Inferior parietal cortex (tissue), 1 donor: ENCODE results near the gene GAK.
"Not testable (repeated sequence)": the region's sequence is repeated elsewhere in the genome, so short reads cannot be mapped to it uniquely, and the experiment has no call there.

Source experiments
- DNase-seq: peaks from one replicate; pipeline ENCODE4 v3.0.0-alpha.2; 2016; ENCODE audit errors: extremely low spot score

GAK gene

DNA sequence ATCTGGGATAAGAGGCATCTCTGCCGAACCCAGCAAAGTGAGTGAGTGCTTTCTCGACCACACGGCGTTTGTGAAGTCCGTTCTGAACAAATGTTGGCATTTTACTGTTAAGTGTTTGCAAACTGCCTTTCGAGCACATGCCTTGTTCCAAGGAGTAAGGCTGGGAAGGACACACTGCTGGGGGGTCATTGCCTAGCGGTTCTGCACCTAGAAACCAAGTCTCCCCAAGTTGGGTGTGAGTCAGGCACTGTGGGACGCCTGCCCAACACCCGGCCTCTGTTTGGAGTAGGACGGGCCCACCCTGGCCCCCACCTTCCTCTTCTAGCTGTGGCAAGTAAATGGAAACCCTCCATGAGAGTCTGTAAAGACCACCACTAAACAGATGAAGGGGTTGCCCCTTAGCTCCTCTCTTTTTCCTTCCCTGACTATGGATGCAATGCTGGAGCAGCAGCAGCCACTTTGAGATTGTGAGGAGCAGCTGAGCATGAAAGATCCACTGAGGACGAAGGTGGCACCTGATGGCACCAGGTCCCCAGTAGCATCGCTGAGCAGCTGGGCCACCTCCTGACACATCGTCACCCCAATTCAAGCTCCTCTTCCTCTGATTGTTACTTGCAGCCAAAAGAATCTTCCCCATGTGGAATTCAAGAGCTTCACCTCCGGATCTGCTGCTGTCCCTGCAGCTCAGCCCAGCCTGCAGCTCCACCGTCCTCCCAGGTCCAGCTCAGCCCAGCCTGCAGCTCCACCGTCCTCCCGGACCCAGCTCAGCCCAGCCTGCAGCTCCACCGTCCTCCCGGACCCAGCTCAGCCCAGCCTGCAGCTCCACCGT is 112.5 kb downstream of the GAK start:
- DNase-seq = no peak

DNA sequence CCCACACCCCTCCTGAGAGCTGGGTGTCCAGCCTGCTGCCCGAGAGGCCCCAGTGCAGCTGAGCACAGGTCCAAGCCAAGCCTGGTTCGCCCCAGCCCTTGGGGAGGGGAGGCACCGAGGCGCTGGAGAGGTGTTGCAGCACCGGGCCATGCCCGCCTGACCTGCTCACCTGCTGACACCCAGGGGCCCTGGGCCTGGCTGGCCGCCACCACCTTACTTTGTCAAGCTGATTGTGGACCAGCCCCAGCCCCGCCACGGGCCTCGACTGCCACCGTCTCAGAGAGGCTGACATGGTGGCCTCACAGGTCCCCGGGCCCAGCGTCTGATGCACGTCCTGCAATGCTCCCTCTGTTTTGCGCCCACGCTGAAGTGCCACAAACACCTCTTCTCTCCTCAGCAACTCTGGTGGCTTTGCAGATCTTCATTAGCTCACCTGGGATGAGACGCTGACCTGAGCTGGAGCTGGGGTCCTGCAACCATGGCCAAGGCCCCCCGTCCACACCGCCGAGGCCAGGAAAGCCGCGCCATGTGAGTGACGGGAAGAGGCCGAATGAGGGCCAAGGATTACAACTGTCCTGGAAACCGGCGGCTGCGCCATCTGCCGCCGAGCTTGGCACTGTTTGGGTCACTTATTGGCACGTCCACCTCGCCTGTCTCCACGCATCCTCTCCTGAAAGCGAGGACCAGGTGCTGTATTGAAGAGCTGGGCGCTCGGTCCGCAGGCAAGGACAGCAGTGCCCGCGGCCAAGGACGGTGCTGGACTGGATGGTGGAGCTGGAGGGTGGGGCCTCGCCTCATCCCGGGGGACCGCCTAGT is 113.8 kb downstream of the GAK start:
- no peak for DNase-seq

DNA sequence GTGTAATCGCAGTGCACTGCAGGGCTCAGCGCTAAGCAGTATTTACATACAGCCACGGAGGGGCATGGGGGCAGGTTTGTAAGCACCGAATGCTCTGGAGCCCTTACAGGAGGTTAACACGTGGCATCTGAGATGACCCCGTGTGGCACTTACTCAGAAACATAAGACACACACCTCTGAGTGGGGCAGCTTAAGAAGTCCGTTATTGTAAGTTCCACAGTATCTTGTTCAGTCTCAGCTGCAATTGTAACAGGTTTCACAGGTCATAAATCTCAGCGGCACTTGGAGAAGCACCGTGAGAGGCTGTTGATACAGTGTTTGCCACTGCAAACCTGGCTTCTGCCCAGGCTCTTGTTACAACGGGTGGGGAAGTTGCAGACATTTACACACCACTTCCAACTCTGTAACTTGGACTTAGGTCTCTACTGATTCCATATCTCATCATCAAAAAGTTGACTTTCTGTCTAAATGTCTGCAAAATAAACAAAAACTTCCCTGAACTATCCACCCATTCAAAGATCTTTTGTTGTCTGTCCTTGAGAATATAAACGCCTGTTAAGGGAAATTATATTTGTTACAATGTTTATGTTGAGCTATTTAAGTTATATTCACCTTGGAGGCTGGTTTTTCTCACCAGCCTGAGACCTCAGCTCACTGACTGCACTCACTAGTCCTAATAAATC is 116.5 kb downstream of the GAK start:
- no peak for DNase-seq

DNA sequence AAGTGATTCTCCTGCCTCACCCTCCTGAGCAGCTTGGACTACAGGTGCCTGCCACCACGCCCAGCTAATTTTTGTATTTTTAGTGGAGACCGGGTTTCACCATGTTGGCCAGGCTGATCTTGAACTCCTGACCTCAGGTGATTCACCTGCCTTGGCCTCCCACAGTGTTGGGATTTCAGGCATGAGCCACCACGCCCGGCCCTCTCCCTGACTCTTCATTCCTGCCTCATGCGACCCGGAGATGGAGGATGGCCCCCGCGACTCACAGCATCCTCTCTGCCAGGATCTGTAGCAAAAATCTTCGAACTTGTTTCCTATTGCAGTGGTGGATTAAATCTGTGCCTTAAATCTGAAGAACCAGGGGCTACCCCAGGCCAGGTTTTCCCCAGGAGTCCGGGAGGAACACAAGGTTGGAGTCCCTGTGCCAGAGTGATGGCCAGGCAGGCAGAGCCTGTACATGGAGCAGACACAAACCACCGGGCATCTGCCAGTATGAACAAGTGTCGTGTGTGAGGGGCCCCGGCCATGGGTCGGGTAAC is 117.7 kb downstream of the GAK start:
- no peak for DNase-seq

DNA sequence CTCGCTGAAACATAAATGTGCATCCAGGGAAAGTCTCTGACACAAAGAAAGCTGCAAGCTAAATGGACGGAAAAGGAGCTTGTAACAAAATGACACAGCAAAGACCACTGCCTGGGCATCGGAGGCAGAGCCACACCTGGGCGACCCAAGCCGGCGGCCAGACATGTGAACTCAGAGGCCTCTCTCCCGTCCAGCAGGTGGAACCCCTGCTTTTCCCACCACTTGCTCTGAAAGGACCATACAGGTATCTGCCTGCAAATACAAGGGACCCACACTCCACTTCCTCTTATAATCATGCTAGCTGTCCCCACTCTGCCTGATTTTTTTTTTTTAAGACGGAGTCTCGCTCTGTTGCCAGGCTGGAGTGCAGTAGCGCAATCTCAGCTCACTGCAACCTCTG is 118.2 kb downstream of the GAK start:
- no peak for DNase-seq

DNA sequence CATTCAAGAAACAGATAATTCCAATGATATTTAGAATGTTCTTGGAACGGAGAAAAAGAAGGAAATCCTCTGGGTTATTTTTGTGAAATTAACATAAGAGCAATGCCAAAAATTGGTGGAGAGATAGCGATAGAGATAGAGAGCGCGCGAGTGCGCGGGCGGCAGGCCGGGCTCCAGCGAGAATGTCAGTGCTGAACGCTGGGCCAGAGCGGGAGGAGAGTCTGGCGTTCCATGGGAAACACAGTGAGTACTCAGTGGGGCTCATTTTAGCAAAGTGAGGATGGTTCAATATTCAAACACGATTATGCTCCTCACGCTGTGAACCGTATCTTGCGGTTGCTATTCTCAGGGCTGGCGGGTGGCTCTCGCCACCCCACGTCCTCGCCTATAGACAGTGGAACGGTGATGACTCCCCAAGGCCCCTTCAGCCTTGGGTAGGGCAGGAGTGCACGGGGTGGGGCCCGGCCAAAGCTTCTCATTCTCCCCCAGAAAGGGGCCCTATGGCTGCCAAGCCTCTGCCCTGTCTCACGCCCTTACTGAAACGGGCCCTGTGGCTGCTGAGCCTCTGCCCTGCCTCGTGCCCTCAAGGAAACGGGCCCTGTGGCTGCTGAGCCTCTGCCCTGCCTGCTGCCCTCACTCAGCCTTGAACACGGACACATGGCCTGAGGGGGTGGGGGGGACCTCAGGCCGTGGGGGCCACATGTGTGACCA is 123.1 kb downstream of the GAK start:
- peak; percentile 53 for DNase-seq

DNA sequence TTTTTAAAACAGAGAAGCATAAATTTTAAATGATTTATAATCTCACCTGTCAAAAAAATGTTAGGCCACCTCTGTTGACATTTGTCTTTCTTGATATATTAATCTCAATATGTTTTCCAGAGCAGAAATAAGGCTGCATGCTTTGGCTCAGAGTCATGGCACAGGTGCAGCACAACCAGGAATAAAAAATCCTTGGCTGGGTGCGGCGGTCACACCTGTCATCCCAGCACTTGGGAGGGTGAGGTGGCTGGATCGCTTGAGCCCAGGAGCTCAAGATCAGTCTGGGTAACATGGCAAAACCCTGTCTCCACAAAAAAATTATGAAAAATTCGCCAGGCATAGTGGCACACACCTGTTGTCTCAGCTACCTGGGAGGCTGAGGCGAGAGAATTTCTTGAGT is 124.3 kb downstream of the GAK start:
- no peak for DNase-seq

DNA sequence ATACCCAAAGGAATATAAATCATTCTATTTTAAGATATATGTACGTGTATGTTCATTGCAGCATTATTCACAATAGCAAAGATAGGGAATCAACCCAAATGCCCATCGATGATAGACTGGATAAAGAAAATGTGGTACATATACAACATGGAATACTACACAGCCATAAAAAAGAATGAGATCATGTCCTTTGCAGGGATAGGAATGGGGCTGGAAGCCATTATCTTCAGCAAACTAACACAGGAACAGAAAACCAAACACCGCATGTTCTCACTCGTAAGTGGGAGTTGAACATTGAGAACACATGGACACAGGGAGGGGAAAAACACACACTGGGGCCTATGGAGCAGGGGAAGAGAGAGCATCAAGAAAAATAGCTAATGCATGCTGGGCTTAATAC is 125.1 kb downstream of the GAK start:
- not testable (repeated sequence) for DNase-seq

DNA sequence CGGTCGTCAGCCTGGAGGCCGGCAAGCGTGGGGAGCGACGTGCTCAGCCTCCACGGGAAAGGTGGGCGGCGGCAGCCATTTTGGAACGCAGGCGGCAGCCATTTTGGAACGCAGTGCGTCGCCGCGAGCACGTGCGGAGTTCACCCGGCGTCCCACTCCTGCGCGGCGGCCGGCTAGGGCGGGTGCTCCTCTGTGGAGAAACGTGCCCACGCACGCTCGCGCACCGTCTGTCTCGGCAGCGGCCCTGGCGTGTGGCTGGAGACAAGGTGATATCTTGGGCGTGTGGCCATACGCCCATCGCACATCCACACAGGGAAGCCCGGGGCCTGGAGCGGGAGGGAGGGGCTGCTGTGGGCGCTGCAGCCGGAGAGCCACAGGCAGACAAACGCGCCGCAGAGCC is 127.3 kb downstream of the GAK start:
- no peak for DNase-seq

DNA sequence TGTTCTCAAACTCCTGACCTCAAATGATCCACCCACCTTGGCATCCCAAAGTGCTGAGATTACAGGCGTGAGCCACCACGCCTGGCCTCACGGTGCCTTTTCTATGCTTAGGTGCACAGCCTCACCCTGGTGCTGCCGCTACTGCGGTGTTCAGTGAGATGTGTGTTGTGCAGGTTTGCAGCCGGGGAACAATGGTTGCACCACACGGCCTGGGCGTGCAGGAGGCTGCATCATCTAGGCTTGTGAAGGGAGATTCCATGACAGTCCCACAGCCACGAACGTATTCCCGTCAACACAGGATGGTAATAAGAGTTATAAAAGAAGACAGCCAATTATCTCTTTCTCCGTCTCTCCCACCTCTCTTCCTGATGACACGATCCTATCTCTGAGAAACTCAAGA is 128.2 kb downstream of the GAK start:
- no peak for DNase-seq

DNA sequence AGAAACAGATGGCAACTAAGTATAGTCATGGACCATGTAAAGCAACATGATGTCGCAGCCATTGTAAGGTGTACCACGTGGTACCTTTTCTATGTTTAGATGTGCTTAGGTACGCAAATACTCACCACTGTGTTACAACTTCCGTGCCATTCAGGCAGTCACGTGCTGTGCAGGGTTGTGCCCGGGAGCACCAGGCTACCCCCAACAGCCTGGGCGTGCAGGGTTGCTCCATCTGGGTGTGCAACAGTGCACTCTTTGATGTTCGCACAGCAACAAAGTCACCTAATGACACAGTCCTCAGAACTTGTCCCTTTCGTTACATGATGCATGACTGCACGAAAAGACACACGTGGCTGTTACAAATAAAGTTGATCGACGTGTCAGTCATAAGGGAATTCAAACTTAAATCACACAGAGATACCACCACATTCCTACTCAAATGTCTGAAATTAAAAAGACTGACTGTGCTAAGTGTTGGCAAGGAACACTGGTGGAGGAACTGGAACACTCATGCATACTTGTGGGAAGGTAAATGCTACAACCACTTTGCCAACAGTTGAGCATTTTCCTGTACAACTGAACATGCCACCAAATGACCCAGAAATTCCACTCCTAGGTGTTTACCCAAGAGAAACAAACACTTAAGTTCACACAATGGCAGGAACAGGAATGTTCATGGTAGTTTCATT is 130.5 kb downstream of the GAK start:
- DNase-seq = no peak
